TTC549 (cell line): ENCODE data around the gene RFFL.
"Not testable (repeated sequence)": the region's sequence is repeated elsewhere in the genome, so short reads cannot be mapped to it uniquely, and the experiment has no call there.

ENCODE experiments used
- FAIRE-seq: peaks from 2 replicates; lab custom pipeline; 2012; peaks lifted over from hg19 to GRCh38; lab: Jason Lieb, UNC

The RFFL gene, protein sequence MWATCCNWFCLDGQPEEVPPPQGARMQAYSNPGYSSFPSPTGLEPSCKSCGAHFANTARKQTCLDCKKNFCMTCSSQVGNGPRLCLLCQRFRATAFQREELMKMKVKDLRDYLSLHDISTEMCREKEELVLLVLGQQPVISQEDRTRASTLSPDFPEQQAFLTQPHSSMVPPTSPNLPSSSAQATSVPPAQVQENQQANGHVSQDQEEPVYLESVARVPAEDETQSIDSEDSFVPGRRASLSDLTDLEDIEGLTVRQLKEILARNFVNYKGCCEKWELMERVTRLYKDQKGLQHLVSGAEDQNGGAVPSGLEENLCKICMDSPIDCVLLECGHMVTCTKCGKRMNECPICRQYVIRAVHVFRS

DNA sequence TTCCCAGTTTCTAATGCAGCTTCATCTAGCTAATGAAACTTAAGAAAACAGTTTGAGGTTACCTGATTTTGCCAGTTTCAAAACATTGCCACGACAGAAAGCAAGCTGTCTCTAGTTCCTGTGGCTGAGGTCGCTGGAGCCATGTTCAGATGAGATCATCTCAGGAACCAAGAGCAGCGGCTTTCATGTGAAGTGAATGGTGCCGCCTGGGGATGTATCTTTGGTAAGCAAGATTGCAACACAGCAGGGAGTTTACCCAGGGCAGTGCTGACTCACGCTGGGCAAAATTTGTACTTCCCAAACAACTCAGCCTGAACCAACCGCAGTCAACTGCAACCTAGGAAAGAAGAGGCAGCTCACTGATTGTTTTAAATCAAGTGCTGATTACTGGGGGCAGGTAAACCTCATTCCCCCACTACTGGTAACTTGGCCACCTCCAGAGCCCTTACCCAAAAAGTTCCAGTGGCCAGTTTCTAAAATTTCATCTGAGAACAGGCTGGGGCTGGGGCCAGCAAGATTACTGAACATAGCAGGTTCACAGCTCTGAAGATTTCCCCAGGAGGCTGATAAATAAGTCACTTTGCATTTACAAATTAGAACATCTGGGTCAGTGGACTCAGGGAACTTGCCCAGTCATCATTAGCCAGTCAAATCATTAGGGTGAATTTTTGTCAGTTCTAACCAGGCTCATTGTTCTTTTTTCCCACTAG is at the start of gene RFFL:
TSS of gene RFFL (minus strand) at position 194 of the 710 bp plus-strand sequence. CDS start 37,154 bp downstream, outside the sequence.
- no peak for FAIRE-seq

DNA sequence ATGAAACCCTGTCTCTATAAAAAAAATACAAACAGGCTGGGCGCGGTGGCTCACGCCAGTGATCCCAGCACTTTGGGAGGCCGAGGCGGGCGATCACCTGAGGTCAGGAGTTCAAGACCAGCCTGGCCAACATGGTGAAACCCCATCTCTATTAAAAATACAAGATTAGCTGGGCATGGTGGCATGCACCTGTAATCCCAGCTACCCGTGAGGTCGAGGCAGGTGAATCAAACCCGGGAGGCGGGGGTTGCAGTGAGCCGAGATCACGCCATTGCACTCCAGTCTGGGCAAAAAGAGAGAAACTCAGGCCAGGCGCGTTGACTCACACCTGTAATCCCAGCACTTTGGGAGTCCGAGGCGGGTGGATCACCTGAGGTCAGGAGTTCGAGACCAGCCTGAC is 47.3 kb upstream of the RFFL start:
- not testable (repeated sequence) for FAIRE-seq

DNA sequence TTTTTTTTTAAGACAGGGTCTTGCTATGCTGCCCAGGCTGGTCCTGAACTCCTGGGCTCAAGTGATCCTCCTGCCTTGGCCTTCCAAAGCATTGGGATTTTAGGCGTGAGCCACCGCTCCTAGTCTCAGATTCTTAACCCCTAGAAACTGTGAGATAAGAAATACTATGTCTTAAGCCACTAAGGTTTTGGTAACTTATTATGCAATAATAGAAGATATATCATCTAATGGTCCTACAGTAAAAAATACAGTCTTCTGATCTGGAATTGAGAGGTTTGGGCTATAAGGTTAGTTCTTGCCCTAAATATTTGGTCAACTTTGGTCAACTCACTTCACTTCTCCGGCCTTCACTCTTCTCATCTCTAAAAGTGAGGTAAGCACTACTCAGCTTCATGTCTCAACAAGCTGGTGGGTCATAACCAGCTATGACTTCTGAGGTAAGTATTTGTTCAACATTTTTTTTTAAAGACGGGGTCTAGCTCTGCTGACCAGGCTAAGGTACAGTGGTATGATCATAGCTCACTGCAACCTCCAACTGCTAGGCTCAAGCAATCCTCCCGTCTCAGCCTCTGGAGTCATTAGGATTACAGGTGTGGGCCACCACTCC is 41.4 kb upstream of the RFFL start:
- FAIRE-seq, result no peak

DNA sequence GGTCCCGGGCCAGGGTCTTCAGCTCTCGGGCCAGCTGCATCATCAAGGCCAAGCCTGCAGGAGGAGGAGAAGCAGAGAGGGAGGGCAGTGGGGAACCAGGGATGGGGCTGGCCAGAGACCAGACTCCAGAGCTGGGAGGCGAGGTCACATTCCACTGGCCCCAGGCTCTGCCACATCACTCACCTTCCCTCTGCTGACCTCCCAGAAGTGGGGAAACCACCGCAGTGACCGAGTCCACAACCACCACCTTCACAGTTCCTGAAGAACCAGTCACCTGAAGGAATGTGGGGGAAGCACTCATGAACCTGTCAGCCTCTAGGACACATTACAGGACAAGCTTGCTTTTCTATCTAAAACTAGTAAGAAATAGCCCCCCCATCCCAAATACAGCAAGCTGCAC is 39.8 kb upstream of the RFFL start:
- FAIRE-seq, result no peak

DNA sequence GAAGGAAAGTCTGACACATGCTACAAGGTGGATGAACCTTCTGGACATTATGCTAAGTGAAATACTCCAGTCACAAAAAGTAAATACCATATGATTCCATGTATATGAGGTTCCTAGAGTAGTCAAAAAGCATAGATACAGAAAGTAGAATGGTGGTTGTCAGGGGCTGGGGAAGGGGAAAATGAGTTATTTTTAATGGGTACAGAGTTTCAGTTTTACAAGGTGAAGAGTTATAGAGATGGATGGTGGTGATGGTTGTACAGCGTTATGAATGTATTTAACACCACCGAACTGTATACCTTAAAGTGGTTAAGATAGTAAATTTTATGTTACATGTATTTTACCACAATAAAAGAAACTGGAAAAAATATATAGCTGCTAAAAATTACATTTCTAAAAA is 38.2 kb upstream of the RFFL start:
- no peak for FAIRE-seq

DNA sequence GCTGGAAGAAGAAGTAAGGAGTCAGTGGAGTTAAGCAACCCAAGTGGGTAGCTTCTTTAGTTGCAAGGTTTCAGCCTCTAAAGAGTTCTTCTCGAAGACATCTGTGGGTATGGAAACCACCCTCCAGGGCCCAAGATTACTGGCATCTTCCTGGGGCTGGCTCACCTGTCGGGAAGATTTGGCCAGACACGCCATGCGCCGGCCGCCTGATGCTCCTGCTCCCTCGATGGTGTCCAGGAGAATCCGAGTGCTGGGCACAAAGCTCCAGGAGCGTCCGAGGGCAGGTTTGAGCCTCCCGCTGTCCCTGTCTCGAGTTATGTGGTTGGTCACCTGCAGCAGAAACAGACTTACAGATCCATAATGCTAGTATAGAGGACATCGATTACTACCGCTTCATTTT is 37.5 kb upstream of the RFFL start:
- FAIRE-seq, result no peak

DNA sequence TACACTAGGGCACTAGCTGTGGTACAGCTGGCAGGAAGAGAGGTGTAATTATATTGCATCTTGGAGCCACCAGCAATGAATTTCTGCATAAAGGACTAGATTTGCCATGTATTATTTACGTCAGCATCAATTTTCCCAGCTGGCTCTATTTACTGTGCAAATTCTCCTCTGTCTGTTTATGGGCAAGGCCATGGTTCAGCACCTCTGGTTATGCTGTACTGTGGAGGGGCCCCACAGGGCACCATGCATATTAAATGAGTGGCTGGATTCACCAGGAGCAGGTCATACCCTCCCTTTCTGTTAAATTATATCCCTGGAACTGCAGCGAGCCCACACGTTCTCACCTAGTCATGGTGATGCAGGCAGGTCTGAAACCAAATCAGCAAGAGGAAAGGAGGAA is 36.4 kb upstream of the RFFL start:
- FAIRE-seq, result no peak

DNA sequence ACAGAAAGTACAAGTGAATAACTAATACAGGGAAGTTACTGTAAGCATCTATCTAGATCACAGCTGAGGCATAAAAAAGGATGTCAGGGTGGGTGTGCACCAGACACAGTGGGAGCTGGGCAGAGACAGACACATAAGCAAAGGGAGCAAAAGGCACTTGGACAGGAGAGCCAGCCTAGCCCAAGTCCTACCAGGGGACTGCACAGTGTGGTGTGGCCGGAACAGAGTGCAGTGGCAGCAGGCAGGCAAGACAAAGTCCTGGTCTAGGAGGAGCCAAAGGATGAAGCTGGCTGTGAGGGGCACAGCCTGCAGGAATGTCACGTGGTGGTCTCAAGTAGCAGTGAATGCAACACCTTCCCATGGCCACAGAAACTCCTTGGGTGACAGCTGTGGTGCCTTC is 34.3 kb upstream of the RFFL start:
- no peak for FAIRE-seq

DNA sequence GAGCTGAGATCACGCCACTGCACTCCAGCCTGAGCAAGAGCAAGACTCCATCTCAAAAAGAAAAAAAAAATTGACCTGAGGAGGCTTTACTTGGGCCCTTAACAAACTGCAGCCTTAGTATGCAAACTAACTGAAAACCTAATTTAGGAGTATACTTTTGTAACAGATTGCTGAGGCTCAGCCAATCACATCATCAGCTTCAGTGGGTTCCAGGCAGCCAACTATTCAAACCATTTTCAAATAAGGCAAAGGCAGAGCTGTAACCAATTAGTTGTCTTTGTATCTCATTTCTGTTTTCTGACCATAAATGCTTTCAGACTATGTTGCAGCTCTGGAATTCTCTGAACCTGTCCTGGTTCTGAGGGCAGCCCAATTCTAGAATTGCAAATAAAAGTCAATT is 32.2 kb upstream of the RFFL start:
- FAIRE-seq, result no peak

DNA sequence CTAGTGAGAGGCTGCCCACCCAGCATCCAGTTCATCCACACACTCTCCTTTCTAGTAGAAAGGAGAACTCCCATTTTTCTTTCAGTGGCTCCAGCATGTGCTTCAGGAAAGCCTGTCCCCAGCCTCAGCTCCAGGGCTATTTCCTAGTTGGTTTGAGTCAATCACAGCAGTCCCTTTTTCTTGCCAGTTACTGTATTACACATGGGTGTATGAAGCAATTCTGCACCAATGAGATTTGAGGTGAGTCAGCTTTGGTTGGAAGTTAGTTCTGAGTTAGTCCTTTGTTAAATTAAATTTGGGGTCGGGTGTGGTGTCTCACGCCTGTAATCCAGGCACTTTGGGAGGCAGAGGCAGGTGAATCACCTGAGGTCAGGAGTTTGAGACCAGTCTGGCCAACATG is 31.4 kb upstream of the RFFL start:
- FAIRE-seq, result no peak

DNA sequence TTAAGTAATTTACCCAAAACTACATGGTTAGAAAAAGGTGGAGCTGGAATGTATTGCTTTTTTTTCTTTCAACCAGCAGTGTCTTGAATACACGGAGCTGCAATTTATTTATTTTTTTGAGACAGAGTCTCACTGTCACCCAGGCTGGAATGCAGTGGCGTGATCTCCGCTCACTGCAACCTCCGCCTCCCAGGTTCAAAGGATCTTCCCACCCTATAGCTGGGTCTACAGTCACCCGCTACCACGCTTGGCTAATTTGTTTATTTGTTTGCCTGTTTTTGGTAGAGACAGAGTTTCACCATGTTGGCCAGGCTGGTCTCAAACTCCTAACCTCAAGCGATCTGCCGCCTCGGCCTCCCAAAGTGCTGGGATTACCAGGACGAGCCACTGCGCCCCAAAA is 27.2 kb upstream of the RFFL start:
- not testable (repeated sequence) for FAIRE-seq

DNA sequence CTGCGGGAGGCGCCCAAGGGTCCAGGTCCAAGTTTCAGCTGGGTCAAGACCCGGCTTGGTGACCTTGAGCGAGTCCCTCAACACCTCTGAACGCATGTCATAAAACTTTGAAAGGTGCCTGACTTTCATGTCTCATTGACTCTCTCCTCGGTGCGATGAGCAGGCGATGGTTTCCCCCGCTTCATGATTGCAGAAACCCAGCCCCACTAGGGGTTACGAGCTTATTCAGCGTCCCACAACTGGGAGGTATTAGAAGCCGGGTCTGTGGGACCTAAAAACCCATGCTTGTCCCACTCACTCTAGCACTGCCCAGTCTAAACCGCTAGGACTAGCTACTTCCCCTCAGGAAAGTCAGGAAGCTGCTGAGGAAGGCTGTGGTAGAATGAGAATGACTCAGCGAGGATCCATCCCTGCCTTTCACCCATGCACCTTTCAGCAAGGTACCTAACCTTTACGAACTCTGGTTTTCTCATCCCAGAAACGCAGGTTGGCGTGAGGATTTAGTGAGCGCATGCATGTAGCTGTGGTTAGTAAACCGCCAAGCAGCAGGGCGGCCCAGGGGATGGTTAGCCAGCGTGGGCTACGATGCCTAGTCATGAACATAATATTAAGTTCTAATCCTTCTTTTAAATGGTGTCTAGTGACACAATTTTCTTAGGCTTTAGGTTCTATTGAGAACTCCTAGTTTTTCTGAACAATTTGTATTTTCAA is 26.2 kb upstream of the RFFL start:
- FAIRE-seq, result no peak

DNA sequence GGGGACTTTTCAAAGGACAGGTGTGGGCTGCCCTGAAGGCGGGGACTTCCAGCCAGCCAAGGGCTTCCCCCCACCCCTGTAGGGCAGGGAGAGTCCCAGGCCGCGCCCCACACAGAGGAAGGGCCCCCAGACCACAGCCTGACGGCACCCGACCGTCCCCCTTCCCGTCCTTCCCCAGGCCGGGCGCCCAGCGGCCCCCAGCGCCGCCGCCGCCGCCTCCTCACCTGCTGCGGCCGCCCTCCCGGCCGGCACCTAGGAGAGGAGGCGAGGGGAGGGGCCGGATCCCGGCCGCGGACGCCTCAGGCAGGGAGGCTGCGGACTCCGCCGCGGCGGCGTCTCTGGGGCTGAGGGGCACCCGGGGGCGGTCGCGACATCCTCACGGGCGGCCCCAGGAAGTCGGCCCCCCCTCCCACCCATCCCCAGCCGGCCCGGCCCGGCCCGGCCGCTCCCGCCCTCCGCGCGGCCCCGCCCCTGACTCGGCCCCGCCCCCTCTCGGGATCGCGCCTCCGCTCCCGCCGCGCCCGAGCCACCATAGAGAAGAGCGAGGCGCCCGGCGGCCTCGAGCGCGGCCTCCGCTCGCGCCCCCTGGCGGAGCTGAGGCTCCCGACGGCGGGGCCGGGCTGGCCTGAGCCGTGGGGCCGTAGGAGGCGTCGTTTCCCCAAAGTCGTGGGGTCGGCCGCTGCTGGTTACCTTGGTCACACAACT is 25.5 kb upstream of the RFFL start:
- FAIRE-seq, result no peak

DNA sequence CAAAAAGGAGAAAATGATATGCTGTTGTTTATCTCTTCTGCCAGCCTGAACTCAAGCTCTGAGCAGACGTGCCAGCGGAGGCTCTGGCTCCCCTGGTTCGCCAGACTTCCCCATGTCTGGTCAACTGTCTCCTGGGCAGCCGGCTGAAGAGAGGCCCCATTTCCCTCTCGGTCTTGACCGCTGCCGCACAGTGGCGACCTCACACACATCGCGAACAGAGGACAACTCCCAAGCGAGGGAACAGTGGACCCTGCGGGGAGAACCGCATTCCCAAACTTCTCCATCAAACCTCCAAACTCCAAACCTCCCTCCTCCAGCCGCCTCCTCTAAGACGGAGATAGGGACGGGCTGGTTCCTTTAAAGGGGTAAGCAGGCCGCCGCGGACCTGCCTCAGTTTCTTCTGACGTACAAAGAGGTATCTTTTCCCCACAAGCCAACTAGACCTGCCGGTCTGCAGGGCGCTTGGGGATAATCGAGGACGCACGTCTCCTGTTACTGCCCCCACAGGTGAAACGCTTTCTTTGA is 24.9 kb upstream of the RFFL start:
- FAIRE-seq, result no peak

DNA sequence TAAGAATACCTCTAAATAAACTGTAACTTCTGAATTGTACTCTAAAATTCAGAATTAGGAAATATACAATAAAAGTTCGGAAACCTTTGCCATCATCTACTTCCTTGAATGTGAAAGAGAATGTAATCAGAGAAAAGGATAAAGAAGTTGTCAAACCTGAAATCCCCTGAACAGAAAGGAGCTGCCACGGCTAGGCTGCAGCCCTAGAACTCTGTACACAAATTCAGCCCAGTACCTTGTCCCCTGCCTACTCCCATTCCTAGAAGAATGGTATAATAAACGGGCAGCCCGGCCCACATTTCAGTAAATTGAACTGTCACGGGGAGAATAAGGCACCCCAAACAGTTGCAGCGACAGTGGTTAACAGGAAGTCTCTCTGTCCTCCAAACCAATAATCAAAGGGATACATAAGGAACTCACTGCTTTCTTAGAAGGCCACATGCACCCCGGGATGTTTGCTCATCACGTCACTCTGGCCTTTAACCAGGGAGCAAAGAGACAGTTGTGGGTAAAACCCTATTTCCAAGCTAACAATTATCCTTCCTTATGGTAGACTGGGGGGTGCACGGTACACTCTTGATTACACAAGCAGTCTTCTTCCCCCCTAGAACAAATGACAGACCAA is 24.3 kb upstream of the RFFL start:
- FAIRE-seq, result no peak

DNA sequence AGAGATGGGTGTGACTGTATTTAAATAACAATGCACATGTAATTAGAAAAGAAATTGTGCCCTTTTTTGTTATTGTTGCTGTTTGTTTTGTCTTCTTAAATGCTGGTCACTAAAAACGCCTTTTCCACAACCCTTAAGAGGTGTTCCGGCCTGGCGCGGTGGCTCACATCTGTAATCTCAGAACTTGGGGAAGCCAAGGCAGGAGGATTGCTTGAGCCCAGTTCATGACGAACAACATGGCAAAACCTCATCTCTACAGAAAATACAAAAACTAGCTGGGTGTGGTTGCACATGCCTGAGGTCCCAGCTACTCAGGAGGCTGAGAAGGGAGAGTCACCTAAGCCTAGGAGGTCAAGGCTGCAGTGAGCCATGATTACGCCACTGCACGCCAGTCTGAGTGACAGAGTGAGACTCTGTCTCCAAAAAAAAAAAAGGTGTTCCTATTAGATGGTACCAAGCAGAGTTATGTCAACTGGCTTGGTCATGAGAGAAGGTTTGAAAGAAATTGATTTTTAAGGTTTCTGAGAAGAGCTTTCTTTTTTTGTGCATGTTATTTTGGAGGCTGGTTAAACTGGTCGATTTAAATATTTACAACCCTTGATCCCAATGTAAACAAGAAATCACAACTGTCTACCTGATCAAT is 23.5 kb upstream of the RFFL start:
- no peak for FAIRE-seq

DNA sequence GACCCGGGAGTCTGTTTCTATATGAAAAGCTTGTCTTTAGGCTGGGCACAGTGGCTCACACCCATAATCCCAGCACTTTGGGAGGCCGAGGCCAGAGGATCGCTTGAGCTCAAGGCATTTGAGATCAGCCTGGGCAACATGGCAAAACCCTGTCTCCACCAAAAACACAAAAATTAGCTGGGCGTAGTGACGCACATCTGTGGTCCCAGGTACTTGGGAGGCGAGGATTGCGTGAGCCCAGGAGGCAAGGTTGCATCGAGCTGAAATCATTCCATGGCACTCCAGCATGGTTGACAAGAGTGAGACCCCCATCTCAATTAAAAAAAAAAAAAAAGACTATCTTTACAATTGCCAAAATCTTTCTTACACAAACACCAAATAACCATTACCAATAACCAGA is 22.7 kb upstream of the RFFL start:
- FAIRE-seq, result no peak

DNA sequence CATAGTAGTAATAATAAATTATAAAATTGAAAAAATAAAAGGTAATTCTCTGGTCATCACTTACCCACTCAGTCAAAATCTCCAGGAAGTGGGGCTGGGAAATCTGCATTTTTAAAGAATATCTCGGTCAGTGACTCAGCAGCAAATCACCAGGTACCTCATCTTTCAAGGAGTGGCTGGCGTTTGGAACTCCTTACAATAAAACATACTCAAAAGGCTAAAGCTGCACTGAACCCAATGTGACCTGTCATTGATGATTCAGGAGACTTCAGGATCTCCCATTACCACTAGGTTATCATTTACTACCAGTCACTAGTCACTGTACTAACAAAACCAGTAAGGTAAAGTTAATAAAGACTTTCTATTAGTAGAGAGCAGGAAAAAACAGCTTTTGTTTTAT is 21.5 kb upstream of the RFFL start:
- FAIRE-seq, result no peak

DNA sequence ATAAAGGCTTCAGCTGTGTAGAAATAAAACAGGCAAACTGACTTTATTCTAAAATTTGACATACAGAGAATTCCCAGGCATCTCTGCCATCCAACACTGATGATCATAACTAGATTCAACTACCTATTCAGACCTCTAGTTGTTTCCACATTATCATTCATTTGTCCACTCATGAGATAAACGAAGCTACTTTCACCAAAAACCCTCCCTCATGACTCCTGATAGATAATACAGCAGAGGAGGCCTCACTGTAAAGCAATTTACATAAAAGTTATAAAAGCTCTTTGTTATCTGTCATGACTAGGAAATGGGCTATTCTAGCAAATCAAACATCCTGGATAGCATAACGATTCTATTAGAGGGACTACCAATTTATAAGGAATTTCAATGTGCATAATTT is 19.6 kb upstream of the RFFL start:
- FAIRE-seq, result no peak

DNA sequence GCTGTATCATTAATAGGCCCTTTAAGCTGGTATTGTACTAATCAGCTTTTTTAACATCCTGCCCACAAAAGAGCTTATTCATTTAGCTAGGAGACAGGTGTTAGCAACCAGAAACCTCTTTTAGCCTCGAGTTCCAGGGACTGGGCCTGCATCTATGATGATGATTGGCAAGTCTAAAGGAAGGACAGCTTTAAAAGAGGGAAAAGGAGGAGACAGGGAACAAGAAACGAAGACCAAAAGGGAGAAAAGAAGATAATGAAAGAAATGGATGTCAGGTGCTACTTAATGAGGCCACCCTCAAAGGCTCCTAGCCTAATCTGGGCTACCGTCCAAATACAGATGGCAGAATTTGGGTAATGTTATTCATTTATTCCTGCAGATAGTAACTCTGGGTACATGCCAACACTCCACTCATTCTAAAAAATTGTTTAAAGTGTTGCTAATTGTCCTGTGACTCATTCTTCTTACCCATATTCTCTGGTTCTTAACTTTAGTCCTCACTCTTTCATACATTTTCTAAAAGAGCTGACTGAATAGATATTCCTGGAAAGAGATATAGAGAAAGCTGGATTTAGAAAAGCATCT is 18.7 kb upstream of the RFFL start:
- no peak for FAIRE-seq

DNA sequence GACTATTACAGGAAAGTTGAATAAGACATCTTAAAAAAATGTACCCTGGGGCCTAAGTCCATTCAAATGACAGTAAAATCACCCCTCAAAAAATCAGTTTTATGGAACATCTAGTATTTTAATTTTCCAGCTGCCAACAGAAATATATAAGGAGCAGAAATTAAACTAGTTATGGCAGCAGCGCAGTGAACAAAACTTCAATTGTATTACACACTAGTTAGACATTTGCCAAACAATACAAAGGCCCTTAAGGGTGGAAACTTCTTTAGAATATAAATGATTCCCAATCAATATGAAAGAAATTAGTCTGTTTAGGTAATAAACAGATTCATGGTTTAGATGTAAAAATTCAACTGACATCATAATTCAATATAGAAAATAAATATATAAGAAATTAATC is 18.1 kb upstream of the RFFL start:
- no peak for FAIRE-seq
